GM23338 (cell line): Measurements from ENCODE around the gene PHLDB3. TPM values are rescaled to one million over a fixed set of nuclear protein-coding genes. Genes with fewer than 3 reads are reported as not detected.

Experiments used
- ATAC-seq: fragments of 200-7000 bp; cut with Tn5 transposase; 3 replicates; pipeline ENCODE4 v1.9.1; 2020
- DNase-seq: peaks from one replicate; pipeline ENCODE4 v3.0.0-alpha.2; 2015; ENCODE audit warnings: low spot score
- H2AFZ ChIP-seq: fragments of 200-600 bp; sonication (generic); 2 replicates; pipeline ENCODE4 v1.8.0; 2016; ENCODE audit warnings: antibody characterized with exemption, mild to moderate bottlenecking, moderate library complexity
- H3F3A ChIP-seq: fragments of 200-600 bp; sonication (generic); replicated peaks from 2 replicates; pipeline ENCODE4 v1.8.0; 2017; ENCODE audit warnings: antibody characterized with exemption, mixed run types, low read depth
- H3K27ac ChIP-seq: fragments of 200-600 bp; sonication (generic); 2 replicates; pipeline ENCODE4 v1.6.1; 2016; ENCODE audit warnings: low read depth
- H3K27me3 ChIP-seq: fragments of 200-600 bp; sonication (generic); 2 replicates; pipeline ENCODE4 v1.8.0; 2016; ENCODE audit warnings: mild to moderate bottlenecking, mixed run types, moderate library complexity; ENCODE audit not compliant: insufficient read depth
- H3K36me3 ChIP-seq: fragments of 200-600 bp; sonication (generic); 2 replicates; pipeline ENCODE4 v1.8.0; 2016; ENCODE audit warnings: mild to moderate bottlenecking; ENCODE audit not compliant: insufficient read depth
- H3K4me1 ChIP-seq: fragments of 200-600 bp; sonication (generic); 2 replicates; pipeline ENCODE4 v1.8.0; 2016; ENCODE audit warnings: mild to moderate bottlenecking, moderate library complexity; ENCODE audit not compliant: insufficient read depth
- H3K4me2 ChIP-seq: fragments of 200-600 bp; sonication (generic); 2 replicates; pipeline ENCODE4 v1.7.1; 2017; ENCODE audit warnings: mixed run types
- H3K4me3 ChIP-seq: fragments of 200-600 bp; sonication (generic); 2 replicates; pipeline ENCODE4 v1.6.1; 2016; ENCODE audit warnings: mixed run types
- H3K79me2 ChIP-seq: fragments of 200-600 bp; sonication (generic); replicated peaks from 2 replicates; pipeline ENCODE4 v1.8.0; 2017; ENCODE audit warnings: mild to moderate bottlenecking; ENCODE audit not compliant: insufficient read depth
- H3K9me2 ChIP-seq: fragments of 200-600 bp; sonication (generic); 2 replicates; pipeline ENCODE4 v1.8.0; 2017; ENCODE audit not compliant: insufficient read depth
- H4K20me1 ChIP-seq: fragments of 200-600 bp; sonication (generic); replicated peaks from 2 replicates; pipeline ENCODE4 v1.8.0; 2017; ENCODE audit warnings: mild to moderate bottlenecking; ENCODE audit not compliant: insufficient read depth
- H3K27ac Mint-ChIP-seq: 2 replicates; pipeline ENCODE4 v1.8.0; 2020; ENCODE audit warnings: inconsistent platforms, mild to moderate bottlenecking, moderate library complexity, mixed read lengths
- H3K27me3 Mint-ChIP-seq: 3 replicates; pipeline ENCODE4 v1.8.0; 2022; ENCODE audit warnings: low read depth, mild to moderate bottlenecking, moderate library complexity, mixed read lengths, inconsistent platforms; ENCODE audit not compliant: insufficient read depth, poor library complexity
- H3K36me3 Mint-ChIP-seq: 3 replicates; pipeline ENCODE4 v1.8.0; 2021; ENCODE audit warnings: low read depth, mild to moderate bottlenecking, inconsistent platforms, moderate library complexity, mixed read lengths
- H3K4me1 Mint-ChIP-seq: 3 replicates; pipeline ENCODE4 v1.8.0; 2020; ENCODE audit warnings: mild to moderate bottlenecking, inconsistent platforms, mixed read lengths
- H3K4me3 Mint-ChIP-seq: 3 replicates; pipeline ENCODE4 v1.8.0; 2021; ENCODE audit warnings: moderate library complexity, mild to moderate bottlenecking, inconsistent platforms, mixed read lengths
- H3K9me3 Mint-ChIP-seq: 3 replicates; pipeline ENCODE4 v1.8.0; 2020; ENCODE audit warnings: moderate library complexity, mild to moderate bottlenecking, inconsistent platforms, mixed read lengths
- EZH2 ChIP-seq: fragments of 200-600 bp; sonication (generic); IDR thresholded peaks from one replicate; pipeline ENCODE4 v1.8.0; 2017; ENCODE audit warnings: antibody characterized with exemption, mild to moderate bottlenecking, low read depth; ENCODE audit not compliant: unreplicated experiment
- NANOG ChIP-seq: IDR thresholded peaks from 2 replicates; pipeline ENCODE4 v1.6.1; 2016; ENCODE audit warnings: antibody characterized with exemption, borderline replicate concordance
- POLR2AphosphoS5 ChIP-seq: IDR thresholded peaks from 2 replicates; pipeline ENCODE4 v1.6.1; 2016; ENCODE audit warnings: antibody characterized with exemption, low read depth
- STAT1 ChIP-seq: IDR thresholded peaks from one replicate; pipeline ENCODE4 v1.6.1; 2016; ENCODE audit warnings: antibody characterized with exemption; ENCODE audit not compliant: unreplicated experiment
- polyA plus RNA-seq: library from polyadenylated mRNA; unstranded; fragments of >200 nt; fragmentation: Nextera tagmentation; extraction: Ambion mirVana; gene quantifications from 2 replicates; pipeline ENCODE4 v1.2.1, GENCODE V29; 2016
- total RNA-seq: library from RNA; depleted of rRNA; stranded (reverse); fragments of >200 nt; shearing (Covaris generic); gene quantifications from 2 replicates; pipeline ENCODE4 v1.2.3, GENCODE V29; 2014
- TF ChIP-seq, protein P1 (sequence below), 2 experiments: fragments of 200-600 bp in 1 of 2; sonication (generic) in 1 of 2; conservative IDR thresholded peaks; 2 replicates each; pipeline versions ENCODE4 v1.5.1 to v1.6.1; 2016 to 2017; ENCODE audit warnings: antibody characterized with exemption in 2 of 2, low read depth in 2 of 2, mild to moderate bottlenecking in 2 of 2, moderate library complexity in 1 of 2
- TF ChIP-seq, protein P2 (sequence below): fragments of 250-450 bp; sonication (Bioruptor Pico); IDR thresholded peaks from 2 replicates; pipeline ENCODE4 v1.5.0; 2020; ENCODE audit warnings: mild to moderate bottlenecking, moderate library complexity
- TF ChIP-seq, protein P3 (sequence below): IDR thresholded peaks from 2 replicates; pipeline ENCODE4 v1.6.1; 2016; ENCODE audit warnings: antibody characterized with exemption

PHLDB3 gene
- total and polyA plus RNA-seq, 2 experiments from 2014 or later: 6.3 to 15.4 TPM

DNA sequence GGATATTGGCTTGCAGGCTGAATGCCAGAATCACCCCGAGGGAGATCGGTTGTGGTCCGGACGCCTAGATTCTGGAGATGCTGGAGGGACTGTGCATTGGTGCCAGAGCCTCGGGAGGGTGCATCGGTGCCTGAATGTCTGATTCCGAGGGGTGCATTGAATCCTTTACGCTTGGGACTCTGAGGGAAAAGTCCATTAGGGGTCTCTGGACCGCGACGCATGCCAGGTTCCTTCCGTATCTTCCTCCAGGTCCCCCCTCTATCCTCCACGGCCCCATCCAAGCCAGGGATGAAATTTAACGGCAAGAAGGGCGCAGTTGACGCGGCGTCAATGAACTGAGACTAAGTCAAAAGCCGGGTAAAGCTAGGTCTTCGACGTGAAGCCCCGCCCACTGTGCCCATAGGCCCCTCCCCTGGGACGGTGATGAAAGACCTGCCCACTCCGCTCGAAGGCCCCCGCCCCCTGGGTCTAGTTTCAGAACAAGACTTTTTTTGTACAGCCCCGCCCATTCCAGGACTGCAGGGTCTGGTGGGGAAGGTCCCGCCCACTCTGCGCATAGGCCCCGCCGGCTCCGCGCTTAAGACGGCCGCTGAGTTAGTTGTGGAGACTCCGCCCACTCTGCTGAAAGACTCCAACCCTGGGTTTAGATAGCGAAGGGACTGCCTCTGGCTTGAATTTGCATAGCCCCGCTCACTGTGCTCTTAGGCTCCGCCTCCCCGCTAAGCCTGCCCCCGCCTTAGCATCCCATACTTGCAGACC is 29.2 kb upstream of the PHLDB3 start:
- Histone ChIP-seq H4K20me1 (no peaks in the 10 kb centered on the region; the same call in none of the 2 replicates), H3K79me2 (no peaks in the 10 kb centered on the region), H3K9me2 (0 out of 2 replicates have a peak, but pooled peaks cover 3% of the 10 kb centered on the region), H3K27me3 (peaks cover 8% of the 10 kb centered on the region; the same call in 1 of the 2 replicates), H3K36me3 (peaks cover 8% of the 10 kb centered on the region; the same call in 1 of the 2 replicates), H3K4me2 (peak overlapping the region; percentile 87), H3F3A (peaks cover 12% of the 10 kb centered on the region), H3K4me3 (peak overlapping the region; percentile 57), H3K27ac (peak overlapping the region; percentile 78), H2AFZ (peak overlapping the region; percentile 34), H3K4me1 (peaks cover 6% of the 10 kb centered on the region; the same call in 1 of the 2 replicates)
- peak overlapping the region; percentile 96 for H3K27ac Mint-ChIP-seq
- H3K9me3 Mint-ChIP-seq: peaks cover 4% of the 10 kb centered on the region; the same call in 1 of the 3 replicates
- TF ChIP-seq POLR2AphosphoS5: peak; percentile 32
- no peak for TF ChIP-seq EZH2
- TF ChIP-seq, protein P1, sequence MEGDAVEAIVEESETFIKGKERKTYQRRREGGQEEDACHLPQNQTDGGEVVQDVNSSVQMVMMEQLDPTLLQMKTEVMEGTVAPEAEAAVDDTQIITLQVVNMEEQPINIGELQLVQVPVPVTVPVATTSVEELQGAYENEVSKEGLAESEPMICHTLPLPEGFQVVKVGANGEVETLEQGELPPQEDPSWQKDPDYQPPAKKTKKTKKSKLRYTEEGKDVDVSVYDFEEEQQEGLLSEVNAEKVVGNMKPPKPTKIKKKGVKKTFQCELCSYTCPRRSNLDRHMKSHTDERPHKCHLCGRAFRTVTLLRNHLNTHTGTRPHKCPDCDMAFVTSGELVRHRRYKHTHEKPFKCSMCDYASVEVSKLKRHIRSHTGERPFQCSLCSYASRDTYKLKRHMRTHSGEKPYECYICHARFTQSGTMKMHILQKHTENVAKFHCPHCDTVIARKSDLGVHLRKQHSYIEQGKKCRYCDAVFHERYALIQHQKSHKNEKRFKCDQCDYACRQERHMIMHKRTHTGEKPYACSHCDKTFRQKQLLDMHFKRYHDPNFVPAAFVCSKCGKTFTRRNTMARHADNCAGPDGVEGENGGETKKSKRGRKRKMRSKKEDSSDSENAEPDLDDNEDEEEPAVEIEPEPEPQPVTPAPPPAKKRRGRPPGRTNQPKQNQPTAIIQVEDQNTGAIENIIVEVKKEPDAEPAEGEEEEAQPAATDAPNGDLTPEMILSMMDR (conservative IDR thresholded peaks at IDR 0.05; ENCODE audit: low read depth in 2 of 2): no peak
- H3K4me1 Mint-ChIP-seq: peaks cover 10% of the 10 kb centered on the region
- peaks cover 4% of the 10 kb centered on the region for H3K27me3 Mint-ChIP-seq
- ATAC-seq (peak; percentile 76), DNase-seq (peak; percentile 100)
- H3K4me3 Mint-ChIP-seq: peak overlapping the region; percentile 83
- peaks cover 18% of the 10 kb centered on the region for H3K36me3 Mint-ChIP-seq

DNA sequence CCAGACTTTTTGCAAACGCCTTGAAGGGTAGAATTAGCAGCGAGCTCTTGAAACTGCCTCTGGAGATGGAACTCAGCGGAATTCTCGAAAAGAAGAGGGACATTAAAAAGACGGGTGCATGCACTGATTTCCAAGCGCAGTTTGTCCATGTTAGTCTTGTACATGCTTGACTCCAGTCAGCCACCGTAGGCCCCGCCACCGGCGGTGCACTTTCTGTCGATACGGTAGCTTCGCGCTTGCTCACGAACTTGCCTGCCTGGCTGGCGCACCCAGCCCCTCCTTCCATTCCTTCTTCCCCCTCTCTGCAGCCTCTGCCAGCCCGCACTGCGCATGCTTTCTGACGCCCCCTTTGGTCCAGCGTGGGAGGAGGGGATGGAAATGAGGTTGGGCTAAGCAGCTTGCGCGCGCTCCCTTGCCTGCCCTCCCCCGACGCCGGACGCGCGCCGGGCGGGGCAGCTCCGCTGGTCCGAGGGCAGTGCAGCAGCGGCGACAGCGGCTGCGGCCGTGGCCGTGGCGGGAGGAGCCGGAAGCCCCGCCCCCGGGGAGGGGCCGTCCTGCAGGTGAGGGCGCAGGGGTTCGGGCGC is 28.5 kb upstream of the PHLDB3 start, which contains the start of gene ZNF575:
Gene ZNF575, plus strand, starts transcription at position 227 of the 584 bp plus-strand sequence. CDS start 1,235 bp downstream, outside the sequence.
- peaks cover 4% of the 10 kb centered on the region for H3K27me3 Mint-ChIP-seq
- peak within 1 kb of the TSS; percentile 96 for H3K27ac Mint-ChIP-seq
- Histone ChIP-seq H3K4me1 (peaks cover 6% of the 10 kb centered on the region; the same call in 1 of the 2 replicates), H3K4me2 (peak within 1 kb of the TSS; percentile 87), H3K4me3 (peak within 1 kb of the TSS; percentile 57), H3K27me3 (peaks cover 15% of the 10 kb centered on the region), H3K79me2 (no peaks in the 10 kb centered on the region), H3K9me2 (no peaks in the 10 kb centered on the region), H3K27ac (peak within 1 kb of the TSS; percentile 78), H3K36me3 (0 out of 2 replicates have a peak, but pooled peaks cover 3% of the 10 kb centered on the region), H4K20me1 (no peaks in the 10 kb centered on the region; the same call in none of the 2 replicates), H2AFZ (peak within 1 kb of the TSS; percentile 78), H3F3A (peaks cover 12% of the 10 kb centered on the region)
- ATAC-seq (peak; percentile 69), DNase-seq (peak; percentile 97)
- no peaks in the 10 kb centered on the region for H3K9me3 Mint-ChIP-seq
- H3K4me3 Mint-ChIP-seq: peak within 1 kb of the TSS; percentile 83
- H3K4me1 Mint-ChIP-seq: peaks cover 10% of the 10 kb centered on the region
- H3K36me3 Mint-ChIP-seq: peaks cover 11% of the 10 kb centered on the region
- no peak for TF ChIP-seq EZH2
- TF ChIP-seq STAT1: no peak
- TF ChIP-seq, protein P2, sequence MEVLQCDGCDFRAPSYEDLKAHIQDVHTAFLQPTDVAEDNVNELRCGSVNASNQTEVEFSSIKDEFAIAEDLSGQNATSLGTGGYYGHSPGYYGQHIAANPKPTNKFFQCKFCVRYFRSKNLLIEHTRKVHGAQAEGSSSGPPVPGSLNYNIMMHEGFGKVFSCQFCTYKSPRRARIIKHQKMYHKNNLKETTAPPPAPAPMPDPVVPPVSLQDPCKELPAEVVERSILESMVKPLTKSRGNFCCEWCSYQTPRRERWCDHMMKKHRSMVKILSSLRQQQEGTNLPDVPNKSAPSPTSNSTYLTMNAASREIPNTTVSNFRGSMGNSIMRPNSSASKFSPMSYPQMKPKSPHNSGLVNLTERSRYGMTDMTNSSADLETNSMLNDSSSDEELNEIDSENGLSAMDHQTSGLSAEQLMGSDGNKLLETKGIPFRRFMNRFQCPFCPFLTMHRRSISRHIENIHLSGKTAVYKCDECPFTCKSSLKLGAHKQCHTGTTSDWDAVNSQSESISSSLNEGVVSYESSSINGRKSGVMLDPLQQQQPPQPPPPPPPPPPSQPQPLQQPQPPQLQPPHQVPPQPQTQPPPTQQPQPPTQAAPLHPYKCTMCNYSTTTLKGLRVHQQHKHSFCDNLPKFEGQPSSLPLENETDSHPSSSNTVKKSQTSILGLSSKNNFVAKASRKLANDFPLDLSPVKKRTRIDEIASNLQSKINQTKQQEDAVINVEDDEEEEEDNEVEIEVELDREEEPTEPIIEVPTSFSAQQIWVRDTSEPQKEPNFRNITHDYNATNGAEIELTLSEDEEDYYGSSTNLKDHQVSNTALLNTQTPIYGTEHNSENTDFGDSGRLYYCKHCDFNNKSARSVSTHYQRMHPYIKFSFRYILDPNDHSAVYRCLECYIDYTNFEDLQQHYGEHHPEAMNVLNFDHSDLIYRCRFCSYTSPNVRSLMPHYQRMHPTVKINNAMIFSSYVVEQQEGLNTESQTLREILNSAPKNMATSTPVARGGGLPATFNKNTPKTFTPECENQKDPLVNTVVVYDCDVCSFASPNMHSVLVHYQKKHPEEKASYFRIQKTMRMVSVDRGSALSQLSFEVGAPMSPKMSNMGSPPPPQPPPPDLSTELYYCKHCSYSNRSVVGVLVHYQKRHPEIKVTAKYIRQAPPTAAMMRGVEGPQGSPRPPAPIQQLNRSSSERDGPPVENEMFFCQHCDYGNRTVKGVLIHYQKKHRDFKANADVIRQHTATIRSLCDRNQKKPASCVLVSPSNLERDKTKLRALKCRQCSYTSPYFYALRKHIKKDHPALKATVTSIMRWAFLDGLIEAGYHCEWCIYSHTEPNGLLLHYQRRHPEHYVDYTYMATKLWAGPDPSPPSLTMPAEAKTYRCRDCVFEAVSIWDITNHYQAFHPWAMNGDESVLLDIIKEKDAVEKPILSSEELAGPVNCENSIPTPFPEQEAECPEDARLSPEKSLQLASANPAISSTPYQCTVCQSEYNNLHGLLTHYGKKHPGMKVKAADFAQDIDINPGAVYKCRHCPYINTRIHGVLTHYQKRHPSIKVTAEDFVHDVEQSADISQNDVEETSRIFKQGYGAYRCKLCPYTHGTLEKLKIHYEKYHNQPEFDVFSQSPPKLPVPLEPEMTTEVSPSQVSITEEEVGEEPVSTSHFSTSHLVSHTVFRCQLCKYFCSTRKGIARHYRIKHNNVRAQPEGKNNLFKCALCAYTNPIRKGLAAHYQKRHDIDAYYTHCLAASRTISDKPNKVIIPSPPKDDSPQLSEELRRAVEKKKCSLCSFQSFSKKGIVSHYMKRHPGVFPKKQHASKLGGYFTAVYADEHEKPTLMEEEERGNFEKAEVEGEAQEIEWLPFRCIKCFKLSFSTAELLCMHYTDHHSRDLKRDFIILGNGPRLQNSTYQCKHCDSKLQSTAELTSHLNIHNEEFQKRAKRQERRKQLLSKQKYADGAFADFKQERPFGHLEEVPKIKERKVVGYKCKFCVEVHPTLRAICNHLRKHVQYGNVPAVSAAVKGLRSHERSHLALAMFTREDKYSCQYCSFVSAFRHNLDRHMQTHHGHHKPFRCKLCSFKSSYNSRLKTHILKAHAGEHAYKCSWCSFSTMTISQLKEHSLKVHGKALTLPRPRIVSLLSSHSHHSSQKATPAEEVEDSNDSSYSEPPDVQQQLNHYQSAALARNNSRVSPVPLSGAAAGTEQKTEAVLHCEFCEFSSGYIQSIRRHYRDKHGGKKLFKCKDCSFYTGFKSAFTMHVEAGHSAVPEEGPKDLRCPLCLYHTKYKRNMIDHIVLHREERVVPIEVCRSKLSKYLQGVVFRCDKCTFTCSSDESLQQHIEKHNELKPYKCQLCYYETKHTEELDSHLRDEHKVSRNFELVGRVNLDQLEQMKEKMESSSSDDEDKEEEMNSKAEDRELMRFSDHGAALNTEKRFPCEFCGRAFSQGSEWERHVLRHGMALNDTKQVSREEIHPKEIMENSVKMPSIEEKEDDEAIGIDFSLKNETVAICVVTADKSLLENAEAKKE: no peak
- TF ChIP-seq, protein P3, sequence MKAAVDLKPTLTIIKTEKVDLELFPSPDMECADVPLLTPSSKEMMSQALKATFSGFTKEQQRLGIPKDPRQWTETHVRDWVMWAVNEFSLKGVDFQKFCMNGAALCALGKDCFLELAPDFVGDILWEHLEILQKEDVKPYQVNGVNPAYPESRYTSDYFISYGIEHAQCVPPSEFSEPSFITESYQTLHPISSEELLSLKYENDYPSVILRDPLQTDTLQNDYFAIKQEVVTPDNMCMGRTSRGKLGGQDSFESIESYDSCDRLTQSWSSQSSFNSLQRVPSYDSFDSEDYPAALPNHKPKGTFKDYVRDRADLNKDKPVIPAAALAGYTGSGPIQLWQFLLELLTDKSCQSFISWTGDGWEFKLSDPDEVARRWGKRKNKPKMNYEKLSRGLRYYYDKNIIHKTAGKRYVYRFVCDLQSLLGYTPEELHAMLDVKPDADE: no peak
- TF ChIP-seq NANOG: no peak
- TF ChIP-seq, protein P1 (conservative IDR thresholded peaks at IDR 0.05; ENCODE audit: low read depth in 2 of 2): 0 out of 4 replicates have a peak, but pooled peaks of 1 of the 2 experiments have one; percentile 3
